ENCODE results near the gene NUBPL.
"Not testable (repeated sequence)": the region's sequence is repeated elsewhere in the genome, so short reads cannot be mapped to it uniquely, and the experiment has no call there.

NUBPL gene

DNA sequence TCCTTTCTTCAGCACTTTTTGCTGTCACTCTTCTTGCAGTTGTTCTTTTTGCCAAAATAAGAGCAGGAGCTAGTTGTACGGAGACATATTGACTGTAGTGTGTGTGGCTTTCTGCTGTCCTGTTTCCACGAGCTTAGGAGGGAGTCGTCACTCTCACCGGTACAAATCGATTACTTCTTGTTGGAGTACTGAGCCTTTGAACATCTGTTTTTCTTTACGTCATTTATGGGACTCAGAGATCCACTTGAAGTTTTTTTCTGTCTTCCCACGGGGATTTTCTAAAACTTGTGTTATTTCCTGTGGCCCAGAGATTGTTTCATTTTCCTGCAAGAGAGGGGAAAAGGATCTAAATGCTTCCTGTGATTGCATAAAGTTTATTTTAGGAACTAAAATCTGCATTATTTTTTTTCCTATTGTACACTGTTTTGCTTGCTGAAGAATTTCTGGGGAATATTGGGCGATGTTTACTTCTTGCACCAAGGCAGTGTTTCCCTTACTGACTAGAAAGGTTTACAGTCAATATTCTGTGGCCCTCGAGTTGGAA lies 316.1 kb downstream of the NUBPL start:
- DNase-seq (ENCODE audit: low read depth, low spot score): no peak

DNA sequence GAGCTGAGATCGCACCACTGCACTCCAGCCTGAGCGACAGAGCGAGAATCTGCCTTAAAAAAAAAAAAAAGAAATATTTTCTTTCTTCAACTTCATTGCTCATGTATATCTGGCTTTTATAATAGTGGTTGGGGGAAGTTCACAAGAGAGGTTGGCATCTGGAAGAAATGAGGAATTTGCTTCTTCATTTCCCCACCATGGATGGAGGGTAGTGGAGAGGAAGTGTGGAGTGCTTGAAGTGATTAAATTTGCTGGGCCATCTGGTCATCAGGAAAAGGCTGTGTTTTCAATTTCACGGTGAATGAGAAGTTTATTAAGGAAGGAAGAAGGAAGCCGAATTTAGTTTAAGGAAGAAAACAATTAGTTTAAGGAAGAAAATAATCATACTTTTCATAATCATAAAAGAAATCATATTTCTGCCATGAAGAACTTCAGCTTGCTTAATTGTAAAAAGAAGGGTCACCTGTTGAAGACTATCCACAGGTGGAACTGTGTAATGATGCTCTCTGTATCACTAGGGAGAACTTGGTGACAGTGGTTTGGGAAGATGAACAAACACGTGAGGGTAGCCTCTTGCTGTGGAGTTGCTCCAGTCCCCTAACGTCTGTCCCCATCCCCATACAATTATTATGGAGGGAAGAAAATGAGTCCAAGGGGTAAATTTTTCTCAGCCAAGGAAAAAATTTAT lies 318.6 kb downstream of the NUBPL start:
- DNase-seq (ENCODE audit: low read depth, low spot score): no peak

DNA sequence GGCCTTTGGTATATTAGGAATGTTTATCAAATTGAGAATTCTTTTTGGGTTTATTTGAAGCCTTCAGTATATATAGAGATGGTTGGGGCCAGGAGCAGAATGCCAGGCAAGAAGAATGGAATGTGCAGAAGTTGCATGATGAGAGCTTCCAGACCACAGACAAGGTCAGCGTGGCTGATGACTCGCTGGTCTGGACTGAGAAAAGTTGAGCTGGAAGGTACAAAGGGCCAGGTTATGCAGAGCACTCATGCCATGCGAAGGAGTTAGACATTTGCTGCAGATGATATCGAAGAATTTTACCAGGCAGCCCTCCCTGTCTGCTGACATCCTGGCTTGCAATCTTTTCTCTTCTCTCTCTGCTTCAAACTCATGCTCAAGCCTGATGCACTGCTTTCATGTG lies 319.7 kb downstream of the NUBPL start:
- no peak for DNase-seq (ENCODE audit: low read depth, low spot score)

DNA sequence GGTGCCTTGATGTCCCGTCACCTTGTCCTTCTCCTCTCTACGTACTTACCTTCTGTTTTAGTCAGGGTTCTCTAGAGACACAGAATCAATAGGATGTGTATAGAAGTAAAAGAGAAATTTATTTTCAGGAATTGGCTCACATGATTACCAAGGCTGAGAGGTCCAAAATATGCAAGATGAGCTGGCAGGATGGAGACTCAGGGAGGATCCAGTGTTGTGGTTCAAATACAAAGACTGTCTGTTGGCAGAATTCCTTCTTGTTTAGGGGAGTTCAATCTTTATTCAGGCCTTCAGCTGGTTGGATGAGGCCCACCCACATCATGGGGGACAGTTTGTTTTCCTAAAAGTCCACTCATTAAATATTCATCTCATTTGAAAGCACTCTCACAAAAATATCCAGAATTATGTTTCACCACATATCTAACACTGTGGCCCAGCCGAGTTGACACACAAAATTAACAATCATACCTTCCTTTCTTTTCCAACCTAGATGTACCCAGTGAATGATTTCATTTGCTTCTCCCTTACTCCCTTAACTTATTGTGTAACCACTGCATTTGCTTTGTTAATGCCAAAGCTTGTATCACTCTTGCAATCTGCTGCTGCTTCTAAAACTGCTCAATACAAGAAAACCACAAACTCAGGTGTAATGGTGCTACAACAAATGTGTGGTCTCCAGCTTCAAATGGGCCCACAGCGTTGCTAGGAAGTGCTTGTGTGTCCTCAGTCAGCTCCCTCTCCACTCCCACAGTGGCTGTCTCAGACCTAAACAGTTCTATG lies 320.5 kb downstream of the NUBPL start:
- no peak for DNase-seq (ENCODE audit: low read depth, low spot score)

DNA sequence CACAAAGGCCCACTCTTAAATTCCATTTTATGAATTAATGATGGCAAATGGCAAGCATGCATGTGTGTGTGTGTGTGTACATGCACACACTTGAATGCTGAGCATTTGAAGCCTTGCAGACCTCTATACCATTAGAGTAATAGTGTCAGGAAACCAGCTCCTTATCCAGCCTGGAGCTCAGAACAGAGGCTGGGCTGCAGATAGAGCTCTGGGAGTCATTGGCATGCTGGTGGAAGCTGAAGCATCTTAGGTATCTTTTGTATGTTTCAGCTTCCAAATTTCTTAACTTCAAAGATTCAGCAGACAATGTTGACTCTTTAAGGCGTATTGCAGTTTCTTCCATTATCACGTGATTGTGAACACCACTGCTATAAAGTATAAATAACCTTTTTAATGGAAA lies 323.0 kb downstream of the NUBPL start:
- DNase-seq (ENCODE audit: low read depth, low spot score): no peak

DNA sequence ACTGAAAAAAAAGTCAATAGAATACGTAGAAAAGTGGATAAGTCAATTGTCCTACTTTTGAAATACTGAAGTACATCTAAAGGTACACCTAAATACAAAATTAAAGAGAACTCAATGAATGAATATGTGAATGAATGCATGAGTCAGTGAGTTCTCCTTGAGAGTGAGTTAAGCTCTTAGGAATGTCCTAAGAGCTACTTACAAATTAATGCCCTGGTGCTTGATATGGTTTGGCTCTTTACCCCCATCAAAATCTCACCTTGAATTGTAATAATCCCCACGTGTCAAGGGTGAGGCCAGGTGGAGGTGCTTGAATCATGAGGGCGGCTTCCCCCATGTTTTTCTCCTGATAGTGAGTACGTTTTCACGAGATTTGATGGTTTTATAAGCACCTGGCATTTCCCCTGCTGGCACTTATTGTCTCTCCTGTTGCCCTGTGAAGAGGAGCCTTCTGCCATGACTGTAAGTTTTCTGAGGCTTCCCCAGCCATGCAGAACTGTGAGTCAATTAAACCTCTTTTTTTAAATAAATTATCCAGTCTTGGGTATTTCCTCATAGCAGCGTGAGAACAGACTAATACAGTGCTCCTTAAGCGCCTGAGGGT lies 323.7 kb downstream of the NUBPL start:
- DNase-seq (ENCODE audit: low read depth, low spot score): no peak

DNA sequence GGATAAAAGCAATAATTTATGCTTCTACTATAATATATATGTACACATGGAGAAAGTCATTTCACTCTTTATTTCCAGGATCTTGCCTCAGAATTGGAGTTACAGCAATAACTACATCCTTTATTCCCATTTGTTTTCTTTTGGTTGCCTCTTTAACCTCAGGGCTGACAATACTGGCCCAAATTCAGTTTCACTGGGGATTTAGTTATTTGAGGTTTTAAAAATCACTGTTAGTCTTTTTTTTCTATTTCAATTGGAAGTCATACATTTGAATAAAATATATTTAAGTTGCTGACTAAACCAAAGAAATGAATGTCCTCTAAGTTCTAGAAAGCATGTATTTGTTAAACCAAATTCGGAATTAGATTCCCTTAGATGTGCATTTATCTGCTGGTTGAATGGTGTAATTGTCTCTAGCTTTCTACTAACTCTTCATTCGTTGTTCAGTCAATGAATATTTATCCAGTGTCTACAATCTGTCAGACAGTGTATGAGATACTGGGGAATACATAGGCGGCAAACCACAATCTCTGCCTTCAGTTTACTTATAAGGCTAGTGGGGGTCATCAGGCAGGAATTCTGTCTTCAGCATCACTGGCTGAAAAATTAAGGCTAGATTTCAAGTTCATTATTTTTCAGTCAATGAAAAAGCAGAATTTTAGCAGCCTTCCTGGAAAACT lies 325.1 kb downstream of the NUBPL start:
- DNase-seq (ENCODE audit: low read depth, low spot score): no peak

DNA sequence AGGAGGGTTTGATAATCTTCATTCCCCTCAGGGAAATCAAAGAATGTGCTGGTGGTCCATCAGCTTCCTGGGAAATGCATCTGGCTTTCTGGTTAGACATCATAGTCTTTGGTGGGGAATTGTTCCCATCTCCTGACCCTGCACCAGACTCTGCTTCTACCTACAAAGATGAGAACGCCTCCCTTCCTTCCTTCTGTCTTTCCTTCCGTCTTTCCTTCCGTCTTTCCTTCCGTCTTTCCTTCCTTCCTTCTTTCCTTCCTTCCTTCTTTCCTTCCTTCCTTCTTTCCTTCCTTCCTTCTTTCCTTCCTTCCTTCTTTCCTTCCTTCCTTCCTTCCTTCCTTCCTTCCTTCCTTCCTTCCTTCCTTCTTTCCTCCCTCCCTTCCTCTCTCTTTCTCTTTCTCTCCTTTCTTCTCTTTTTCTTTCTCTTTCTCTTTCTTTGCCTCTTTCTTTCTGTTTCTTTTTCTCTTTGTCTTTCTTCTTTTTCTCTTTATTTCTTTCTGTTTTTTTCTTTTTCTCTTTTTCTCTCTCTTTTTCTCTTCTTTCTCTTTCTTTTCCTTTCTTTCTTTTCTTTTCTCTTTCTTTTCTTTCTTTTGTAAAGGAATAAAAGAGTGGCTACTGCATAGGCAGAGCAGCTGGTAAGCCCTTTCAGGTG lies 326.9 kb downstream of the NUBPL start:
- DNase-seq (ENCODE audit: low read depth, low spot score): no peak

DNA sequence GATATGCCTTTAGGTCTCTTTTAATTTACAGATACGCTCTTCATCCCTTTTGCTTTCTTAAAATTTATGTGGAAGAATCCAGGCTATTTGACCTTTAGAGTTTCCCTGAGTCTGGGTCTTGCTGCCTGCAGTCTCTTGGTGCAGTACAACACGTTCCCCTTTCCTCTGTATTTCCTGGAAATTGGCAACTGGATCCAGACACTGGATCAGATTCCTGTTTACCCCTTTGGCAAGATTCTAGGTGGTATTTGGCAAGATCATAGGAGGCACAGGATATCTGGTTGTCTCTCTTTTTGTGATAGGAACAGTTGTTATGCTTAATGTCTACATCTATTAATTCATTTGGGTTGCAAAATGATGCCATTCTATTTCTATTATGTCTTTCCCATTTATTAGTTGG lies 328.1 kb downstream of the NUBPL start:
- no peak for DNase-seq (ENCODE audit: low read depth, low spot score)

DNA sequence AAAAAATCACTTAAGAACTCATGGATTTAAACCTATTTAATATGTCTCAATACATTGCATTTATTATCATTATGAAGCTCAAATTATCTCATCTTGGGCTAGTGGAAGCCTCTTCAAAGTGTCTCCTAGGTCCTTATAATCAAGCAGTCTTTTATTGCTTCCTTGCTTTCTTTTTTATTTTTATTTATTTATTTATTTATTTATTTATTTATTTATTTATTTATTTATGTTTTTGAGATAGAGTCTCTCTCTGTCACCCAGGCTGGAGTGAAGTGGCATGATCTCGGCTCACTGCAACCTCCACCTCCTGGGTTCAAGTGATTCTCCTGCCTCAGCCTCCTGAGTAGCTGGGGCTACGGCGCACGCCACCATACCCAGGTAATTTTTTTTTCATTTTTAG lies 329.0 kb downstream of the NUBPL start:
- DNase-seq (ENCODE audit: low read depth, low spot score): not testable (repeated sequence)

DNA sequence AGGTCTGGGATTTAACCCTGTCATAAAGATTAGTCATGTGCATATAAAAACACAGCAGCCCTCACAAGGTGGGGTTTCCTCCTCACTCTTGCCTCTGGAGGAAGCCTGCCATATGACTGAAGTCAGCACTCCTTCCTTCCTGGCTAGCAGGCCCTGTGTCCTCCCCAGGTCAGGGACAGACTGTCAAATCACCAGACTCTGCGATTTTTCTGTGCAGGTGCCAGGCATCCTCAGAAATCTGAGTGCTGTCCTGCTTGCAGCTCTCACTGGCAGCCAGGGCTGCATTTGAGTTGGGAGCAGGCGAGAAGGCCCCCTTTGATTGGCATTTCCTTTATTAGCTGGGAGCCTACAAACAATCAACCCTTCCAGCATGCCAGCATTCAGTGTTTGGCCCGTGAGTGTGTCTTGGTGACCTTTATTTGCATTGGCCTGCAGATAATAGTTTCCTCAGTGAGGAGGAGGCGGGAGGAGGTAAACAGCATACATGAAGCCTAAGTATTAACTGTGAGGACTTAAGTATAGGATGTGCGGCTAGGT lies 332.1 kb downstream of the NUBPL start:
- DNase-seq (ENCODE audit: low read depth, low spot score): no peak

DNA sequence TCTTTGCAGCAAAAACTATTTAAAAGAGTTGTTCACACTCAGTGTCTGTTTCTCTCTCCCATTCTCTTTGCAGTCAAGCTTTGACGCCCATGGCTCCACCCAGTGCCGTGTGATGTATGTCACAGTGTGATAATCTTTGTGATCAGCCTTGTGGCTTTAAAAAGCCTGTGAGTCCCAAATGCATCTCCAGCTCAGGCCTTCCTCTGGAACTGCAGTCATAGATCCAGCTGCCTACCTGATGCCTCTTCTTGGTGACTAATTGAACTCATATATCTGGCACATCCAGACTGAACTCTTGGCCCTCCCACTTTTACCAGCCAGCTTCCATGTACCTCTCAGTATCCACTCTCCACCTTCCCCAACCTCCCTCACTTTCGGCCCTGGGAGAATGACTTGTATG lies 333.1 kb downstream of the NUBPL start:
- no peak for DNase-seq (ENCODE audit: low read depth, low spot score)

DNA sequence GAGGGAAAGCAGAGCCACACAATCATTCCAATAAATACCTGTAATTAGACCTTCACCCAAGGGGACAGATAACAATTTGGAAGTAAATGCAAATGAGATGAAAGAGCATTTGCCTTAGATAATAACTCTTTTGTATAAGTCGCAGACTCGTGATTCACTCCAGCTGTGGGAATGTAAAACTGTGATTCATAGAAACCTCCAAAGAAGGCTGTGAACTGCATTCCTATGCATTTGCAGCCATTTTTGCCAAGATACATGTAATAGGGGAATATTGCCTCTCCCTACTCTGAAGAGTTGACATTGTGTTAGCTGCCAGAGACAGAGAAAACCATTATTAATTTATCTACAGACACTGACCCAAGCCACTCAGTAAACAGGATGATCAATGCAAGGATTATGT lies 334.0 kb downstream of the NUBPL start:
- DNase-seq (ENCODE audit: low read depth, low spot score): no peak

DNA sequence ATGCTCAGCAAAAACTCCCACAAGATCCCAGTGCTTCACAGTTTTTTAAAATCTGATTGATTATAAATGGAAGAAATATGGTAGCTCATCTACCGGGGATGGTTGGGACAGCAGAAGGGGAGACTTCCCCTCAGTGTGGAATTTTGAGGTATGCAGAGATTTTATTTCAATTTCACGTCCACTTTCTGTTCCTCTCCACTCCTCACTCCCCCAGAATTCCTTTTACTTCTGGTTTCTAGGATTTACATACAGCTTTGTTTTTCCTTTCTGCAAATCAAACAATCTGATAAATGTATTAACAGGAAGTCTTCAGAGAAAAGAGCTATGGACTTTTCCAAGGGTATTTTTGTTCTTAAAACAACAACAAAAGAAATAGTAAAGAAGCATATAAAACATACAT lies 334.4 kb downstream of the NUBPL start:
- no peak for DNase-seq (ENCODE audit: low read depth, low spot score)

DNA sequence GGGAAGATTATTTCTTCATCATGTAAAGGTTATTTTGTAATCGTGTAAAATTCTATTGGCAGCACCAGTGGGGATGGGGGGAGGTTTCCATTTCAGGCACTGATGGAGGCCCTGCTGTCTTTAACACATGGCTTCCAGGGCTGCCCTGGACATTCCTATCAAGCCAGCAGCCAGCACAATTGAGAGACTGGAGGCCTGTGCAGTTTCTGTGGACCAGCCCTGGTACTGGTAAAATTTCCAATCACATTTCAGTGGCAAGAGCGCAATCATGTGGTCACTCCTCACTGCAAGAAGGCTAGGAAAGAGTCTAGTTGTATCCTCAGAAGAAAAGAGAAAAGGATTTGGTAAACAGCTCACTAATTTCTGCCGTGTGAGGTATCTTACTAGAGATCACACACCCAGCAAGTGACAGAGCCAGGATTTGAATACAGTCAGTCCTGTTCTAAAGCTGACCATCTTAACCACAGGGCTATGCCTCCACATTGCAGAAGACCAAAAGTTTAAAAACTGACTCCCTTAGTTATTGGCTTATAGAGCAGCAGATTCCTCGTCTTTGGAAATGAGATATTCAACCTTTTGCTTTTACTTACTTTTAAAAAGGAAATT lies 336.5 kb downstream of the NUBPL start:
- no peak for DNase-seq (ENCODE audit: low read depth, low spot score)

DNA sequence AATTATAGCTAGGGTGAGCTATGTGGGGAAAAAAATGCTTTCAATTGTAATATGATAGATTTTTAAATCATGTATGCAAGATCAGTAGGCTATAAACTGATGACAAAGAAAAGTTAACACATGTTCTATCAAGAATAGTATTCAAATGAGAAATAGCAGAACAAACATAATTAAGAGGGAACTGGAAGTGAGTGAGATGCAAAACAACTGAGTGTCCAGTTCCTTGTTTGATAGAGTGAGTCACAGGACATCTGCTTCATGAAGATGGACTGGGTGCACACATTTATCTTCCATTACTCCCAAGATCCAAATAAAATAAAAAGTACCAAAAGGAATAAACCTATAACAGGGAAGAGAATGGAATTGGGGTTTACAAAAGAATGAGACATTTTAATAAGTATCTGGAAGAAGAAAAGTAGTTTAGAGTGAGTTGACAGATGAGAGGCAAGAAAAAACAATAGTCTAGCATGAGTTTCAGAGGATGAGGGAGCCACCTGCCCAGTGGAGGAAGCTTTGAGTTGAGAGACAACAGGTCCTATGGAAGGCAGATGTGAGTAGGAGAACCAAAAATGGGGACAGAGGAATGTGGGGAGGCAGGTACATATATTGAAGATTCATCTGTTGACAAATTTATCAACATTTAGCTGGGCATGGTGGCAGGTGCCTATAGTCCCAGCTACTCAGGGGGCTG lies 337.8 kb downstream of the NUBPL start:
- no peak for DNase-seq (ENCODE audit: low read depth, low spot score)

DNA sequence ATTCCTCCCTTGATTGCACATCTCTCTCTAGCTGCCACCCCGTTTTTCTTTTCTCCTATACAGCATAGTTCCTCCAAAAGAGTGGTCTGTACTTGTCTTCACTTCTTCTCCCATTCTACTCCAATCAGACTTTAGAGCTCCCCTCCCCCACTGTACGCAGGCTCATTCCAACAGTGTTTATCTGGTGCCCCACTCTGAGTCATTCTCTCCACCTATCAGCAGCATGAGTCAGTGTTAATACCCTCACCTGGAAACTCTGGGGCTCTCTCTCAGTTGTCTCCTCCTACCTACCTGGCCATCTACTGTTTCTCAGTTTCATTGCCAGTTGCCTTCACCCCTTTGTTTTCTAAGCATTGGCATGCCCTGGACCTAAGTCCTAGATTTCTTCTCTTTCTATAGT lies 340.8 kb downstream of the NUBPL start:
- no peak for DNase-seq (ENCODE audit: low read depth, low spot score)

DNA sequence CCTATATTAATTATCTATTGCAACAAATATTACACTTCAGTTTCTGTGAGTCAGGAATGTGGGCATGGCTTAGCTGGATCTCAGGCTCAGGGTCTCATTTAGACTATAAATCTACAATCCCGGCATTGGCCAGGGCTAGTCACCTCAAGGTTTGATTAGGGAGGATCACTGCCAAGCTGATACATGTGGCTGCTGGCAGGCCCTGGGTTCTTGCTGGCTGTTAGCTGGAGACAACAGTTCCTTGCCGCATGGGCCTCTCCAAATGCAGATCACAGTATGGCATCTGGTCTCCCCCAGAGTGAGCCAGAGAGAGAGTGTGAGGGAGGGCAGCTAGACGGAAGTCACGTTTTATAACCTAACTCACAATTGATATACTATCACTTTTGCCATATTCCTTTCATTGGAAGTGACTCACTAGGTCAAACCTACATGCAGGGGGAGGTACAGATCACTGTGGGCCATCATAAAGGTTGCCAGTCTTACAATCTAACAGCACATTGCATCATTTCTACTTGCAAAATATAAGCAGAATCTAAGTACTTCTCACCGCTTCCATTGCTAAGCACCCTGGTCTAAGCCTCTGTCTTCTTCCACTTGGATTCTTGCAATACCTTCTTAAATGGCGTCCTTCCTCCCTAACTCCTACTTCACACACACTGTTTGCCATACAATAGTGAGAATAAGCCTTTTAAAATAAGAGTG lies 341.9 kb downstream of the NUBPL start:
- DNase-seq (ENCODE audit: low read depth, low spot score): no peak

DNA sequence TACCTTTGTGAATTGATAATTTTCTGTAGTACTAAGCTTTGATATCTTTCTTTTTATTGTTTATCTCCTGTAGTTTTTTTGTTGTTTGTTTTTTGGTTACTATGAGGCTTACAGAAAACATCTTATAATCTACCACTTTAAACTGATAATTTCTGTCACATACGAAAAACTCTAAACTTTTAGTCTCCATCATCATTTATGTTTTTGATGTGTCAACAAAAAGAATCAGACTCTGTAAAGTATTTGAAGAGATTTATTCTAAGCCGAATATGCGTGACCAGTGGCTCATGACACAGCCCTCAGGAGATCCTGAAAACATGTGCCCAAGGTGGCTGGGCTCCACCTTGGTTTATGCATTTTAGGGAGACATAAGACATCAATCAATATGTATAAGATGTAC lies 348.8 kb downstream of the NUBPL start:
- no peak for DNase-seq (ENCODE audit: low read depth, low spot score)

Measured in activated naive CD8-positive, alpha-beta T cell treated with anti-CD3 and anti-CD28 coated beads, Interleukin-2, amount 50 U/mL, for 16 hours (primary cell).